Ovary (tissue), 3 donors: ENCODE data around the gene MYO9A.

Experiments
- CTCF ChIP-seq, 3 donors: fragments of 450-650 bp in 2 of 3; fragments of 200-600 bp in 1 of 3; IDR thresholded peaks; one replicate each; pipeline versions ENCODE4 v1.5.1 to v1.8.0; 2016 to 2022; ENCODE audit warnings: antibody characterized with exemption in 3 of 3, mild to moderate bottlenecking in 1 of 3
- EP300 ChIP-seq: sonication (generic); formaldehyde crosslinking; IDR thresholded peaks from one replicate; pipeline ENCODE4 v1.6.1; 2017; ENCODE audit warnings: antibody characterized with exemption
- POLR2A ChIP-seq: fragments of 450-650 bp; IDR thresholded peaks from one replicate; pipeline ENCODE4 v1.6.1; 2017; ENCODE audit warnings: antibody characterized with exemption, mild to moderate bottlenecking, moderate library complexity
- donor health status: DM: no; HTN: no; CAD: no.

- TF ChIP-seq CTCF (IDR thresholded peaks at IDR 0.05): no peak
- TF ChIP-seq POLR2A: no peak
- TF ChIP-seq EP300: no peak
These were observed 111.6 kb downstream of the MYO9A start for GRCh38 chr15:72006382-72006781.
